IMR-90 (cell line): Measurements from ENCODE around the gene DHCR24. TPM values are rescaled to one million over a fixed set of nuclear protein-coding genes. Genes with fewer than 3 reads are reported as not detected.
A peak's percentile ranks its signal among the peaks of the same experiment; 100 is the strongest.

Experiments used
- ATAC-seq: fragments of 200-7000 bp; cut with Tn5 transposase; 2 replicates; pipeline ENCODE4 v1.9.1; 2020; ENCODE audit warnings: low read depth, mild to moderate bottlenecking, moderate library complexity
- BruUV-seq: library from RNA; stranded (reverse); fragments of 400-500 nt; replicated peaks from 2 replicates; lab custom pipeline; 2021; lab: Mats Ljungman, UMichigan
- CTCF ChIA-PET: fragments of 300-600 bp; formaldehyde crosslinking; extraction: SDS; loops from one replicate; lab custom pipeline; 2021; ENCODE audit warnings: antibody characterized with exemption; lab: Yijun Ruan, JAX
- POLR2A ChIA-PET: fragments of 300-600 bp; sonication (Branson Sonifier 250); formaldehyde crosslinking; loops from one replicate; lab custom pipeline; 2022; ENCODE audit warnings: antibody characterized with exemption; ENCODE audit not compliant: unreplicated experiment; lab: Charles Lee
- DNase-seq: peaks from one replicate; pipeline ENCODE4 v3.0.0; 2013
- H2AFZ ChIP-seq: replicated peaks from 2 replicates; pipeline ENCODE3; 2013; ENCODE audit warnings: low read length, mild to moderate bottlenecking; ENCODE audit not compliant: poor library complexity
- H2AK5ac ChIP-seq: 2 replicates; pipeline ENCODE4 v1.6.1; 2013; ENCODE audit warnings: low read depth, low read length, inconsistent platforms
- H2AK9ac ChIP-seq: replicated peaks from 2 replicates; pipeline ENCODE3; 2013; ENCODE audit warnings: mild to moderate bottlenecking, low read depth, low read length, moderate library complexity; ENCODE audit not compliant: poor library complexity
- H2BK120ac ChIP-seq: 2 replicates; pipeline ENCODE4 v1.6.1; 2013; ENCODE audit warnings: low read depth, low read length, inconsistent platforms
- H2BK15ac ChIP-seq: 3 replicates; pipeline ENCODE4 v1.6.1; 2013; ENCODE audit warnings: low read depth, low read length, inconsistent platforms
- H2BK20ac ChIP-seq: 2 replicates; pipeline ENCODE4 v1.6.1; 2013; ENCODE audit warnings: low read depth, mild to moderate bottlenecking, inconsistent platforms, low read length, moderate library complexity
- H2BK5ac ChIP-seq: 2 replicates; pipeline ENCODE4 v1.6.1; 2013; ENCODE audit warnings: mild to moderate bottlenecking, low read depth, low read length, inconsistent platforms; ENCODE audit not compliant: poor library complexity, severe bottlenecking
- H3K14ac ChIP-seq: replicated peaks from 2 replicates; pipeline ENCODE4 v1.6.1; 2013; ENCODE audit warnings: low read depth, low read length, inconsistent platforms
- H3K18ac ChIP-seq: 2 replicates; pipeline ENCODE4 v1.6.1; 2013; ENCODE audit warnings: low read depth, low read length, control low read depth
- H3K23ac ChIP-seq: 2 replicates; pipeline ENCODE4 v1.6.1; 2013; ENCODE audit warnings: low read depth, low read length, inconsistent platforms
- H3K27ac ChIP-seq: 2 replicates; pipeline ENCODE4 v1.5.1; 2013; ENCODE audit warnings: mild to moderate bottlenecking, control low read depth, low read length; ENCODE audit not compliant: insufficient read depth
- H3K27me3 ChIP-seq: 2 replicates; pipeline ENCODE4 v1.6.1; 2013; ENCODE audit warnings: low read length; ENCODE audit not compliant: control insufficient read depth, insufficient read depth
- H3K36me3 ChIP-seq: 2 replicates; pipeline ENCODE4 v1.6.1; 2013; ENCODE audit warnings: low read length, mixed read lengths; ENCODE audit not compliant: control insufficient read depth, insufficient read depth
- H3K4ac ChIP-seq: 2 replicates; pipeline ENCODE4 v1.6.1; 2013; ENCODE audit warnings: low read depth, low read length, inconsistent platforms
- H3K4me1 ChIP-seq: 2 replicates; pipeline ENCODE4 v1.6.1; 2013; ENCODE audit warnings: low read length, mixed read lengths; ENCODE audit not compliant: control insufficient read depth, insufficient read depth
- H3K4me2 ChIP-seq: 2 replicates; pipeline ENCODE4 v1.6.1; 2013; ENCODE audit warnings: low read depth, mild to moderate bottlenecking, control low read depth, low read length, moderate library complexity
- H3K4me3 ChIP-seq: 2 replicates; pipeline ENCODE4 v1.5.1; 2013; ENCODE audit warnings: low read depth, mild to moderate bottlenecking, control low read depth, low read length, moderate library complexity; ENCODE audit not compliant: insufficient read depth
- H3K56ac ChIP-seq: 2 replicates; pipeline ENCODE4 v1.6.1; 2013; ENCODE audit warnings: low read length, inconsistent platforms; ENCODE audit not compliant: insufficient read depth; ENCODE audit errors: extremely low read depth
- H3K79me1 ChIP-seq, 2 experiments: 2 replicates each; pipeline ENCODE4 v1.6.1; 2013; ENCODE audit warnings: low read length in 2 of 2, inconsistent platforms in 1 of 2, low read depth in 1 of 2
- H3K9ac ChIP-seq: 2 replicates; pipeline ENCODE4 v1.6.1; 2013; ENCODE audit warnings: low read depth, low read length, control low read depth
- H3K9me1 ChIP-seq: 2 replicates; pipeline ENCODE4 v1.6.1; 2013; ENCODE audit warnings: low read length, inconsistent platforms; ENCODE audit not compliant: insufficient read depth
- H3K9me3 ChIP-seq: 2 replicates; pipeline ENCODE4 v1.6.1; 2013; ENCODE audit warnings: low read length; ENCODE audit not compliant: control insufficient read depth, insufficient read depth
- H4K20me1 ChIP-seq: 2 replicates; pipeline ENCODE4 v1.6.1; 2013; ENCODE audit warnings: low read length, inconsistent platforms; ENCODE audit not compliant: insufficient read depth
- H4K5ac ChIP-seq: 2 replicates; pipeline ENCODE4 v1.6.1; 2013; ENCODE audit warnings: mild to moderate bottlenecking, low read depth, low read length, control low read depth
- H4K8ac ChIP-seq, 2 experiments: 2 replicates each; pipeline ENCODE4 v1.6.1; 2013; ENCODE audit warnings: low read depth in 2 of 2, low read length in 2 of 2, control low read depth in 1 of 2, inconsistent platforms in 1 of 2
- H4K91ac ChIP-seq: 2 replicates; pipeline ENCODE4 v1.6.1; 2013; ENCODE audit warnings: low read depth, low read length, inconsistent platforms; ENCODE audit not compliant: insufficient read depth
- CEBPB ChIP-seq: IDR thresholded peaks from 2 replicates; pipeline ENCODE4 v1.6.1; 2012; ENCODE audit warnings: low read depth, low read length, improper control_type of control experiment
- CHD1 ChIP-seq: IDR thresholded peaks from 2 replicates; pipeline ENCODE4 v1.6.1; 2012; ENCODE audit warnings: low read depth, low read length, improper control_type of control experiment
- CTCF ChIP-seq: conservative IDR thresholded peaks from 2 replicates; pipeline ENCODE4 v1.5.1; 2012; ENCODE audit warnings: mild to moderate bottlenecking, low read depth, low read length, improper control_type of control experiment
- ELK1 ChIP-seq: fragments of 150-350 bp; IDR thresholded peaks from 2 replicates; pipeline ENCODE4 v1.6.1; 2016; ENCODE audit warnings: low read depth, mild to moderate bottlenecking, low read length, moderate library complexity, borderline replicate concordance
- FOS ChIP-seq: fragments of 150-350 bp; IDR thresholded peaks from 2 replicates; pipeline ENCODE4 v1.6.1; 2016; ENCODE audit warnings: low read depth, low read length
- MAFK ChIP-seq: IDR thresholded peaks from 2 replicates; pipeline ENCODE4 v1.6.1; 2012; ENCODE audit warnings: low read depth, low read length, improper control_type of control experiment
- MAZ ChIP-seq: IDR thresholded peaks from 2 replicates; pipeline ENCODE4 v1.6.1; 2012; ENCODE audit warnings: low read depth, mild to moderate bottlenecking, low read length, improper control_type of control experiment, moderate library complexity, borderline replicate concordance
- RAD21 ChIP-seq: IDR thresholded peaks from 2 replicates; pipeline ENCODE4 v1.6.1; 2012; ENCODE audit warnings: low read length, improper control_type of control experiment
- RFX5 ChIP-seq: IDR thresholded peaks from 2 replicates; pipeline ENCODE4 v1.8.0; 2012; ENCODE audit warnings: low read depth, mild to moderate bottlenecking, low read length, moderate library complexity
- SMC3 ChIP-seq: fragments of 150-350 bp; IDR thresholded peaks from 2 replicates; pipeline ENCODE4 v1.6.1; 2016; ENCODE audit warnings: low read depth, mild to moderate bottlenecking, antibody characterized with exemption, low read length, moderate library complexity
- USF2 ChIP-seq: fragments of 150-350 bp; IDR thresholded peaks from 2 replicates; pipeline ENCODE4 v1.6.1; 2017; ENCODE audit warnings: mild to moderate bottlenecking, antibody characterized with exemption, low read length, low read depth
- WGBS, 2 experiments: methylation state at CpG; one replicate each; pipeline versions ENCODE4 v1.1.5 to v1.1.7; 2013; ENCODE audit warnings: missing lambda C conversion rate in 2 of 2; ENCODE audit not compliant: insufficient read length in 1 of 2; ENCODE audit errors: extremely low coverage in 2 of 2; 5-methylcytosine and 5-hydroxymethylcytosine counted together
- dilution Hi-C: fragments of 300-500 bp; cut with HindIII; formaldehyde crosslinking; loops from one replicate; pipeline ENCODE4 v1.14.3; 2018; ENCODE audit warnings: low sequenced_read_pairs; ENCODE audit not compliant: unreplicated experiment
- in situ Hi-C: fragments of 300-500 bp; cut with MboI; formaldehyde crosslinking; loops from 3 replicates; pipeline ENCODE4 v1.14.3; 2019; ENCODE audit warnings: low sequenced_read_pairs, inconsistent platforms, mixed read lengths
- intact Hi-C: fragments of 100-400 bp; cut with micrococcal nuclease; formaldehyde crosslinking; loops from 2 replicates; pipeline ENCODE4 v1.10.0; 2022
- polyA plus RNA-seq, 3 experiments: library from polyadenylated mRNA; depleted of rRNA; stranded (reverse); fragments of >200 nt; gene quantifications; 2 replicates each; pipeline ENCODE4 v1.2.3, GENCODE V29; 2012; ENCODE audit warnings: low replicate concordance in 1 of 3
- total RNA-seq: library from RNA; depleted of rRNA; stranded (reverse); fragments of >200 nt; gene quantifications from 2 replicates; pipeline ENCODE4 v1.2.3, GENCODE V29; 2012

DHCR24 gene
- total and polyA plus RNA-seq, 2 of the 4 experiments (the other 2 are of a cell fraction) = 130 to 194 TPM

- TF ChIP-seq ELK1 = no peak
These were observed 75.9 kb downstream of the DHCR24 start (continued) for GRCh38 chr1:54811066-54811465.

GRCh38 chr1:54810153-54810942 is 76.6 kb downstream of the DHCR24 start:
- Histone ChIP-seq H4K8ac (no peak overlapping the region), H3K4ac (no peak overlapping the region), H3K9ac (no peak overlapping the region), H4K91ac (no peak overlapping the region), H2AK9ac (peak overlapping the region; percentile 48), H2BK20ac (no peak overlapping the region), H4K20me1 (no peaks in the 10 kb centered on the region), H3K9me3 (no peaks in the 10 kb centered on the region), H2AK5ac (no peak overlapping the region), H3K9me1 (0 out of 2 replicates have a peak, but pooled peaks cover 4% of the 10 kb centered on the region), H2AFZ (peak overlapping the region; percentile 62), H3K27me3 (peaks cover 32% of the 10 kb centered on the region), H3K23ac (no peak overlapping the region), H2BK15ac (no peak overlapping the region), H2BK120ac (no peak overlapping the region), H3K79me1 (no peaks in the 10 kb centered on the region), H3K36me3 (no peaks in the 10 kb centered on the region), H3K4me2 (no peak overlapping the region), H3K56ac (no peak overlapping the region), H3K4me1 (no peaks in the 10 kb centered on the region), H4K5ac (no peak overlapping the region), H3K18ac (no peak overlapping the region), H2BK5ac (no peak overlapping the region), H3K14ac (no peak overlapping the region), H3K27ac (no peak overlapping the region), H3K4me3 (no peak overlapping the region)
- in situ Hi-C loops = loop anchor here (10.0 kb wide), 1 partner anchor 136 kb away; no protein-coding TSS in a partner anchor
- ATAC-seq (peak; percentile 99), DNase-seq (peak; percentile 37)
- dilution Hi-C loops = no loop called here
- WGBS, 2 experiments = 41% methylated on average over 8 of the region's 13 CpGs; no CpG with 5 or more reads in 1 of the 2 experiments
- intact Hi-C loops = loop anchor here (2.0 to 10.0 kb wide), 5 partner anchors 138 to 956 kb away; partner anchors contain the start of gene BSND
- ChIA-PET POLR2A (no interaction called here), CTCF (interaction anchor here (0.6 kb wide), 1 partner anchor 34 kb away, joined by 4 read pairs; no protein-coding TSS in a partner anchor)
- no TSS peak for BruUV-seq
- TF ChIP-seq CEBPB = no peak
- TF ChIP-seq CHD1 = no peak
- peak; percentile 94 for TF ChIP-seq CTCF
- TF ChIP-seq USF2 = no peak
- TF ChIP-seq RAD21 = peak; percentile 96
- TF ChIP-seq MAZ = 0 out of 2 replicates have a peak, but pooled peaks have one; percentile 43
- no peak for TF ChIP-seq FOS
- no peak for TF ChIP-seq RFX5
- TF ChIP-seq SMC3 = peak; percentile 80
- peak; percentile 32 for TF ChIP-seq MAFK
